ENCODE measurements around the gene NDUFS6.

Gene NDUFS6

DNA sequence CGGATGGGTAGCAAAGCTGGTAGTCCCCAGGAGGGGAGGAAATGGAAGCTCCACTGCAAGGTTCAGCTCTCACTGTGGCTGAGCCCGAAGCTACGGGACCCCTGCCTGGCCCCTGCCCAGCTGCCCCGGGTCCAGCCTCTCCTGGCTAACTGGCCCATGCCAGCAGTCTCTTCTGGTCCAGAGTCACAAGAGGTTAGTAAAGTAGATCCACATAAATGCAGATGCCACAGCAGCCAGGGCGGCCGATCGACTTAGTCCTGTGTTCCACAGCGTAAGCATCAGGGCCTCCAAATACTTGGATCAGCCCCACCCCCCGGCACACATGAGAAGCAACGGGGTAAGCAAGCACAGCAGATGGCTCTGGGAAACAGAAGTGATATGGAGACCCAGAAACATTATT is 43.7 kb upstream of the NDUFS6 start:
- no peak overlapping the region for H3K27ac ChIP-seq (ENCODE audit: low read depth, low read length)
- TF ChIP-seq, protein P1, sequence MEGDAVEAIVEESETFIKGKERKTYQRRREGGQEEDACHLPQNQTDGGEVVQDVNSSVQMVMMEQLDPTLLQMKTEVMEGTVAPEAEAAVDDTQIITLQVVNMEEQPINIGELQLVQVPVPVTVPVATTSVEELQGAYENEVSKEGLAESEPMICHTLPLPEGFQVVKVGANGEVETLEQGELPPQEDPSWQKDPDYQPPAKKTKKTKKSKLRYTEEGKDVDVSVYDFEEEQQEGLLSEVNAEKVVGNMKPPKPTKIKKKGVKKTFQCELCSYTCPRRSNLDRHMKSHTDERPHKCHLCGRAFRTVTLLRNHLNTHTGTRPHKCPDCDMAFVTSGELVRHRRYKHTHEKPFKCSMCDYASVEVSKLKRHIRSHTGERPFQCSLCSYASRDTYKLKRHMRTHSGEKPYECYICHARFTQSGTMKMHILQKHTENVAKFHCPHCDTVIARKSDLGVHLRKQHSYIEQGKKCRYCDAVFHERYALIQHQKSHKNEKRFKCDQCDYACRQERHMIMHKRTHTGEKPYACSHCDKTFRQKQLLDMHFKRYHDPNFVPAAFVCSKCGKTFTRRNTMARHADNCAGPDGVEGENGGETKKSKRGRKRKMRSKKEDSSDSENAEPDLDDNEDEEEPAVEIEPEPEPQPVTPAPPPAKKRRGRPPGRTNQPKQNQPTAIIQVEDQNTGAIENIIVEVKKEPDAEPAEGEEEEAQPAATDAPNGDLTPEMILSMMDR (IDR thresholded peaks at IDR 0.05; ENCODE audit: low read depth, low read length, poor library complexity, severe bottlenecking): no peak
- no peak for TF ChIP-seq EZH2phosphoT487 (IDR thresholded peaks at IDR 0.05; ENCODE audit: borderline replicate concordance, low read length)
- no peaks in the 10 kb centered on the region for H3K9me2 ChIP-seq (replicated peaks; ENCODE audit: control insufficient read depth, low read length)
- H3K4me2 ChIP-seq (ENCODE audit: low read length): no peak overlapping the region
- H3K4me1 ChIP-seq (ENCODE audit: control insufficient read depth, low read length): no peaks in the 10 kb centered on the region
- H3K27me3 ChIP-seq (ENCODE audit: control insufficient read depth, low read length): no peaks in the 10 kb centered on the region
- no peaks in the 10 kb centered on the region for H4K20me1 ChIP-seq (ENCODE audit: control insufficient read depth, insufficient read depth, low read depth, low read length)
- no peaks in the 10 kb centered on the region; the same call in 1 of the 2 replicates for H3K9me3 ChIP-seq (ENCODE audit: control insufficient read depth, insufficient read depth, low read length)
- H3F3A ChIP-seq (ENCODE audit: control insufficient read depth, insufficient read depth): no peaks in the 10 kb centered on the region
- no peaks in the 10 kb centered on the region for H3K36me3 ChIP-seq (ENCODE audit: control insufficient read depth, low read length)
- H3K79me2 ChIP-seq (ENCODE audit: control insufficient read depth, low read length): no peaks in the 10 kb centered on the region
- H3K4me3 ChIP-seq (ENCODE audit: low read length): no peak overlapping the region

DNA sequence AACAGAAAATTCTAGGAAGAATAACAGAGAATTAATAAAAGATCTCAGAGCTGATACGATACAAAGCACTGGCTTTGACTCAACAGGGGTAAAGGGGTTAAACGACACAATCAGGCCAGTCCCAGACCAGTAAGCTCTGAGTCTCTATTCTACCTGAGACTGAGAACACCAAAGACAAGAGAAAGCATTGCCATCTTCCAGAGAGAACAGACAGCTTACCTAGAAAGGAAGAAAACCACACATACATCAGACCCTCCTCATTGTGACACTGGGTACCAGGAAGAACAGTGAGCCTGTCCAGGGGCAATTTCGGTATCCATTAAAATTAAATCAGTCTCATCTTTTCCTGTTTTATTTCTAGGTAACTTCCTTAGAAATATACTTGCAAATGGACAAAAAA is 42.6 kb upstream of the NDUFS6 start:
- Histone ChIP-seq H3F3A (ENCODE audit: control insufficient read depth, insufficient read depth) (no peaks in the 10 kb centered on the region), H3K4me1 (ENCODE audit: control insufficient read depth, low read length) (no peaks in the 10 kb centered on the region), H3K36me3 (ENCODE audit: control insufficient read depth, low read length) (no peaks in the 10 kb centered on the region), H4K20me1 (ENCODE audit: control insufficient read depth, insufficient read depth, low read depth, low read length) (no peaks in the 10 kb centered on the region), H3K9me3 (ENCODE audit: control insufficient read depth, insufficient read depth, low read length) (no peaks in the 10 kb centered on the region; the same call in 1 of the 2 replicates), H3K27ac (ENCODE audit: low read depth, low read length) (no peak overlapping the region), H3K4me2 (ENCODE audit: low read length) (no peak overlapping the region), H3K79me2 (ENCODE audit: control insufficient read depth, low read length) (no peaks in the 10 kb centered on the region), H3K4me3 (ENCODE audit: low read length) (no peak overlapping the region), H3K9me2 (replicated peaks; ENCODE audit: control insufficient read depth, low read length) (no peaks in the 10 kb centered on the region), H3K27me3 (ENCODE audit: control insufficient read depth, low read length) (no peaks in the 10 kb centered on the region)
- TF ChIP-seq EZH2phosphoT487 (IDR thresholded peaks at IDR 0.05; ENCODE audit: borderline replicate concordance, low read length): no peak
- TF ChIP-seq, protein P1 (IDR thresholded peaks at IDR 0.05; ENCODE audit: low read depth, low read length, poor library complexity, severe bottlenecking): no peak

DNA sequence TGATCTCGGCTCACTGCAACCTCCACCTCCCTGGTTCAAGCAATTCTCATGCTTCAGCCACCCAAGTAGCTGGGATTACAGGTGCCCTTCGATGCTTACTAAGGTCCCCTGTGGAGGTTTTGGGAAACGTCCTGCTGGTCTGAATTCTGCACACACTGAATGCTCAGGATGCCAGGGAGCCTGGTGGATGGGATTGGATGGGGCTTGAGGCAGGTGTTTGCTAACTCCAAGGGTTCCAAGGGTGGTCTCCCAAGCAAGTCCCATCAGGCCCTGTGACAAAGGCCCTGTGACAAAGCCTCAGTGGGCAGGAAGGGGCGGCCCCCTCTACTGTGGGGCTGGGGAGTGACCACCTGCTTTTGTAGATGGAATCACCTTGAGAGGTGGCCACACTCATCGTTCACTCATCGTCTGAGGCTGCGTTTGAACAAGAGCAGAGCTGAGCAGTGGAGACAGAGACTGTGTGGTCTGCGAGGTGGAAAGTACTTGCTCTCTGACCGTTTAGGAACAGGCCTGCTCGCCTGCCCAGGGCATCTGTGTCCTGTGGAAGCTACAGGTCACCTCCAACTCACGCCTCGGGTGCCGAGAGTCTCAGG is 41.7 kb upstream of the NDUFS6 start:
- H3K79me2 ChIP-seq (ENCODE audit: control insufficient read depth, low read length): no peaks in the 10 kb centered on the region
- no peaks in the 10 kb centered on the region for H3K9me2 ChIP-seq (replicated peaks; ENCODE audit: control insufficient read depth, low read length)
- no peak overlapping the region for H3K4me3 ChIP-seq (ENCODE audit: low read length)
- H3K27me3 ChIP-seq (ENCODE audit: control insufficient read depth, low read length): no peaks in the 10 kb centered on the region
- no peak overlapping the region for H3K4me2 ChIP-seq (ENCODE audit: low read length)
- no peaks in the 10 kb centered on the region for H3F3A ChIP-seq (ENCODE audit: control insufficient read depth, insufficient read depth)
- no peaks in the 10 kb centered on the region for H4K20me1 ChIP-seq (ENCODE audit: control insufficient read depth, insufficient read depth, low read depth, low read length)
- H3K4me1 ChIP-seq (ENCODE audit: control insufficient read depth, low read length): peaks cover under 1% of the 10 kb centered on the region
- no peak for TF ChIP-seq EZH2phosphoT487 (IDR thresholded peaks at IDR 0.05; ENCODE audit: borderline replicate concordance, low read length)
- TF ChIP-seq, protein P1 (IDR thresholded peaks at IDR 0.05; ENCODE audit: low read depth, low read length, poor library complexity, severe bottlenecking): no peak
- H3K27ac ChIP-seq (ENCODE audit: low read depth, low read length): no peak overlapping the region
- H3K36me3 ChIP-seq (ENCODE audit: control insufficient read depth, low read length): no peaks in the 10 kb centered on the region
- H3K9me3 ChIP-seq (ENCODE audit: control insufficient read depth, insufficient read depth, low read length): no peaks in the 10 kb centered on the region; the same call in 1 of the 2 replicates

All from DOHH2 (cell line).